MM.1S (cell line): ENCODE results near the gene OSBPL8.

Experiments used
- EZH2 ChIP-seq: fragments of 300-600 bp; sonication (generic); optimal IDR thresholded peaks from 2 replicates; pipeline ENCODE3; 2017; ENCODE audit warnings: low read depth, mild to moderate bottlenecking, antibody characterized with exemption, low read length, mixed read lengths
- EZH2phosphoT487 ChIP-seq: fragments of 300-600 bp; sonication (generic); IDR thresholded peaks from 2 replicates; pipeline ENCODE4 v1.6.1; 2018; ENCODE audit warnings: antibody characterized with exemption, low read length

DNA sequence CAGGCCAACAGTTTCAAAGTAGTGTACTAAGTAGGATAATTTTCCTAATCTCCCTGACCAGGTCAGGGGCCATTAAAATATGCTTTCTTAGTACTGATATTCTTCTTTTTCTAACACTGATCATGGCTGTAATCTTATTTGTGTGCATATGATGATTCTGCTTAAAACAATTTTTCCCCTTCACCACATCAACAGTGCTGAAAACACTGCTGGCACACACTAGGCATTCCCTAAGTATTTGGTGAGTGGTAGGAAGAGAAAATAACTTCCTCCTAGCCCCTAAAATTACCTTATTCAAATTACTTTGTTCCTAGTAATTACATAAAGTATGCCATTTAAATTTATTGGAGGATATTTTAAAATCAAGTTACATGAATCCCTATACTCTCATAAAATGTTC is 161.5 kb downstream of the OSBPL8 start:
- TF ChIP-seq EZH2phosphoT487: no peak
- no peak for TF ChIP-seq EZH2
